GM12878 (cell line): ENCODE data around the gene SLC29A2. TPM values are rescaled to one million over a fixed set of nuclear protein-coding genes. Genes with fewer than 3 reads are reported as not detected.

Experiments used
- ATF7 ChIP-seq: fragments of 450-650 bp; IDR thresholded peaks from 2 replicates; pipeline ENCODE4 v1.6.1; 2016; ENCODE audit warnings: low read depth, mild to moderate bottlenecking
- BMI1 ChIP-seq: fragments of 450-650 bp; IDR thresholded peaks from 2 replicates; pipeline ENCODE4 v1.6.1; 2016; ENCODE audit warnings: mild to moderate bottlenecking, moderate library complexity, borderline replicate concordance
- ETV6 ChIP-seq, 2 experiments: fragments of 450-650 bp in 1 of 2; IDR thresholded peaks in 1 of 2; conservative IDR thresholded peaks in 1 of 2; 2 replicates each; pipeline ENCODE4 v1.6.1; 2014; ENCODE audit warnings: antibody characterized with exemption in 1 of 2, borderline replicate concordance in 1 of 2, low read depth in 1 of 2, mild to moderate bottlenecking in 1 of 2, moderate library complexity in 1 of 2
- MYB ChIP-seq: fragments of 150-350 bp; IDR thresholded peaks from 2 replicates; pipeline ENCODE4 v1.6.1; 2014; ENCODE audit warnings: mild to moderate bottlenecking, low read depth, low read length, borderline replicate concordance
- NBN ChIP-seq: fragments of 450-650 bp; IDR thresholded peaks from 2 replicates; pipeline ENCODE4 v1.6.1; 2016
- PRDM15 ChIP-seq: fragments of 450-650 bp; formaldehyde crosslinking; IDR thresholded peaks from 2 replicates; pipeline ENCODE4 v1.4.0; 2020; ENCODE audit warnings: mild to moderate bottlenecking, moderate library complexity
- SMAD1 ChIP-seq: fragments of 450-650 bp; IDR thresholded peaks from 2 replicates; pipeline ENCODE4 v1.6.1; 2018; ENCODE audit warnings: mild to moderate bottlenecking, low read depth; ENCODE audit not compliant: partially characterized antibody
- TAF1 ChIP-seq: IDR thresholded peaks from 2 replicates; pipeline ENCODE4 v1.6.1; 2011; ENCODE audit warnings: mild to moderate bottlenecking, low read depth, low read length, borderline replicate concordance
- polyA plus RNA-seq, 11 experiments: library from polyadenylated mRNA; depleted of rRNA in 4 of 11; unstranded in 6 of 11; stranded (reverse) in 5 of 11; fragments of >200 nt; fragmentation: Nextera tagmentation in 4 of 11; fragmentation: Illumina TruSeq in 1 of 11; extraction: Ambion mirVana in 4 of 11; extraction: Trizol in 1 of 11; gene quantifications; 1 replicate in 1 of 11; 2 replicates in 10 of 11; pipeline versions ENCODE4 v1.2.1 to v1.2.3, GENCODE V29; 2011 to 2016; ENCODE audit warnings: inconsistent platforms in 2 of 11, missing spikeins in 2 of 11, low read depth in 1 of 11
- total RNA-seq, 4 experiments: library from RNA; depleted of rRNA in 3 of 4; stranded (reverse); fragments of >200 nt in 3 of 4; fragmentation: Illumina TruSeq in 1 of 4; extraction: Trizol in 1 of 4; gene quantifications; 2 replicates each; pipeline versions ENCODE4 v1.2.1 to v1.2.3, GENCODE V29; 2013 to 2021

The SLC29A2 gene
- total and polyA plus RNA-seq, 10 of the 15 experiments (the other 5 are each of a cell fraction or from before 2014, with no cell fraction given): 0.27 to 7.5 (median 2.2) TPM

GRCh38 chr11:66333896-66334604 is 37.5 kb downstream of the SLC29A2 start (continued):
- TF ChIP-seq BMI1 (no peak), ETV6 (conservative IDR thresholded peaks at IDR 0.05 in 1 of 2, IDR thresholded peaks at IDR 0.05 in 1 of 2; ENCODE audit: borderline replicate concordance in 1 of 2, low read depth in 1 of 2) (no peak), NBN (no peak), PRDM15 (CRISPR knock-in tag) (no peak), TAF1 (no peak), ATF7 (no peak), SMAD1 (no peak), MYB (no peak)
